Erythroblast (primary cell): Measurements from ENCODE around the gene LMBR1.

Source experiments
- GATA1 ChIP-seq: IDR thresholded peaks from 2 replicates; pipeline ENCODE4 v1.6.1; 2011; ENCODE audit warnings: low read depth, mild to moderate bottlenecking, control low read depth, low read length, moderate library complexity
- POLR2A ChIP-seq: IDR thresholded peaks from 2 replicates; pipeline ENCODE4 v1.6.1; 2011; ENCODE audit warnings: mild to moderate bottlenecking, low read length

DNA sequence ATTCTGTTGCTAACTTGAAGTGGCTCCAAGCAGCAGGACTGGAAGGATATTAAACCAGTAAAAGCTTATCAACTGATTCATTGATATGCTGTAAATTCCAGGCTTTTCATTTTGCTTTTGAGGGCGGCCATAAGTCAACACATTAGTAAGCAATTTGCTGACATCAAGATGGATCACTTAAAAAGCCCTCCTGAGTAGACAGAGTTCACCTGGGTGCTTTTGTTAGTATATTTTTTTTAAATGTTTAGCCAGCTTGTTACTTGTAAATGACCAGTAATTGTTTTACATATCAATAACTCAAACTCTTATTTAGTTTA, 225.9 kb downstream of the LMBR1 start:
- TF ChIP-seq POLR2A: no peak
- TF ChIP-seq GATA1: no peak
